ENCODE data around the gene SEMA3F. TPM values are rescaled to one million over a fixed set of nuclear protein-coding genes. Genes with fewer than 3 reads are reported as not detected.

The SEMA3F gene
- 95.6 and 106 TPM in 2 replicates for total RNA-seq

DNA sequence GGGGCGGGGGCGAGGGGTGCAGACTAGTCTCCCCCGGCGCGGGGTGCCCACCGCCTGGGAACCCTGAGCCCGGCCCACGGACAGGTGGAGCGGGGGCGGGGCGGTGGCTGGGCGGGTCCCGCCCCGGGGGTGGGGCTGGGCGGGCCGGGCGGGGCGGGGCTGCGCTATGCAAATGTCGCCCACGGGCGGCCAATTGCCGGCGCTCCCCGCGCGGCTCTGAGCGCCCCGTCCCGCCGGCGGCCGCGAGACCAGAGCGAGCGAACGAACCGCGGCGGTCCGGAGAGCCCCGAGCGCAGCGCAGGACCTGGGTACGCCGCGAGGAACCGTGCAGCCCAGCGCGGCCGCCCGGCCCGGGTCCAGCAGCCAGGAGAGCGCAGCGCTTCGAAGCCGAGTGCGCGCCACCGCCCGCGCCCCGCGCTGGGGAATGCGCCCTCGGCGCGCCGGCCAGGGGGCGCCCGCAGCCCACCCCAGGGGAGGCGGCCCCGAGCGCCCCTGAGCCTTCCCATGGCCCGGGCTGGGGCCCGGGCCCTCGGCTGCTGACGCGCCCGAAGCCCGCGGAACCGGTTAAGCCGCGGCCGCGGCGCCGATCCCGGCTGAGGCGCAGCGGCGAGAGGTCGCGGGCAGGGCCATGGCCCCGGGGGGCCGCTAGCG lies at the start of gene SEMA3F:
TSS of gene SEMA3F (plus strand) at position 485 of the 651 bp plus-strand sequence. CDS start 4,299 bp downstream, outside the sequence.
- no peak for DNase-seq (ENCODE audit: extremely low read depth, low read depth, low spot score)

GRCh38 chr3:50111757-50112156 lies 43.4 kb upstream of the SEMA3F start:
- DNase-seq (ENCODE audit: extremely low read depth, low read depth, low spot score) = no peak

DNA sequence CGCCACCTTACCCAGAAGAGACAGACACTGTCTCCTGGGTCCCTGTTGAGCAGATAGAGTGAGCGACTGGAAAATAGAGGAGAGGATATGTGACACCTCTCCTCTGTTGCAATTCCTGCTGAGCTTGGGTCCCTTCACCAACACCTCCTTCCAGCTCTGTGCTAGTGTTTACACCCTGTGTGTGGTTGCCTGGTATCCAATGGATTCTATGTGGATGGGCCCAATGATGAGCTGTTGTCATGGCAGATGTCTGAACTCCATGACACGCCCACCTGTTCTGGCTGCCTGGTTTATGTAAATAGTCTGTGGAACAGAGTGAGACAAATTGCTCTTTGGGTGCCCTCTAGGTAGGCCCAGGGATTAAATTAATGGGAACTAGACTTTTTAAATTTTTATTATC lies 42.7 kb upstream of the SEMA3F start:
- DNase-seq (ENCODE audit: extremely low read depth, low read depth, low spot score) = no peak

- DNase-seq (ENCODE audit: extremely low read depth, low read depth, low spot score) = no peak
Measured at GRCh38 chr3:50117120-50117519, 38.0 kb upstream of the SEMA3F start.

DNA sequence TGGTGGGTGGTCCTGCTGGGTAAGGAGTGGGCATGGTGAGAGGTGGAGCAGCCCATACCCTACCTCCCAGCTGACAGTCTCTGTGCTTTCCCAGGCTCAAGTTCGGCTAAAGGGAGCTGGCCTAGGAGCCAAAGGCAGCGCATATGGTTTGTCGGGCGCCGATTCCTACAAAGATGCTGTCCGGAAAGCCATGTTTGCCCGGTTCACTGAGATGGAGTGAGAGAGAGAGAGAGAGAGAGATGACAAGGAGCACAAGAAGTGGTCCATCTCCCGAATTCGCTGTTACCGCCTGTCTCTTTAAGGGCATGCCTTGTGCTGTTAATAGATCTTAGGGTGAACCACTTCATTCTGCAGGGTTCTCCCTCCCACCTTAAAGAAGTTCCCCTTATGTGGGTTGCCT lies 36.9 kb upstream of the SEMA3F start:
- DNase-seq (ENCODE audit: extremely low read depth, low read depth, low spot score) = no peak

DNA sequence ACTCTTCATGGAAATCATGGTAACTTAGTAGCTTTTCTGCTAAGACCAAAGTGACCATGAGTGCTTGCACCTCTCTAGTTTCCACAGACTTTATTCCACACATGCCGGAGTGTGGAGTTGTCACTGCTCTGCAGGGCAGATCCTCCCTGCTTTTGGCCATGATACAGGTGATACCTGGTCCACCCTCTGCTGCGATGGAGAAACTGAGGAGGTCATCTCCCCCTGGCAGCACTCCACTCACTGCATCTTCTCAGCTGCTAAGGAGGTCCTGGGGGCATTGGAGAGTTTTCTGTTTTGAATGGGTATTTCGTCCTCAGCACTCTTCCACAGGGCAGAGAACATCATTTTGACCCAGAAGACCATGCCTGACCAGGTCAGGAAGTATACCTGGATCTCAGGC lies 35.3 kb upstream of the SEMA3F start:
- DNase-seq (ENCODE audit: extremely low read depth, low read depth, low spot score) = no peak

DNA sequence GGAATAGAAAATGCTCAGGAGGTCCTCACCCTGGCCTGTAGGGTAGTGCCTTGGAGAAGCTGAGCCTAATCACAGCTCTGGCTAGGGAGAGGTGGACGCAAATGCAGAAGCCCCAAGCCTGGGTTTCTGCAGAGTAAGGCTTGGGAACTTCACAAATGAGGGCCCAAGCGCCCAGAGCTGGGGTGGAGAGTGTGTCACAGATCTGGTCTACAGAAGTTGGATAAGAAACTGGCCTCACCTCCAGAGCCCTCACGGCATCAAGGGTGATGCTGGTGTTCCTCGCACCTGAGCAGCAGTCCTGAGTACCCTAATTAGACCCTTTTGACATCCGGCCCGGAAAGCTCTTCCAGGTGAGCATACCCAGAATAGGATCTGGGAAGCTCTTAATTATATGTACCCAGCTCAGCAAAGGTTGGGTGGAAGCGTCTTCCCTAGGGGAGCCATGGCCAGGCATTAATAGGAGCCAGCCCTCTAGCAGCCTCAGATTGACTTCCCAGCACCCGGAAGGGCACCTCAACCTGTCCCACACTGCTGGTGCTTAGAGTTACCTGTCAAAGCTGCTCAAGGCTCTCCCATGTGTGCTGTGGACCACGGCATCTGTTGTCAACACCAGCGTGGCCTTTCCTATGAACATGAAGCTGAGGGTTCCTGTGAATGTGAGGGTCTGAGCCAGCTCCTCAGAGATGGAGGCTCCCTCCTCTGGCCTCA lies 34.6 kb upstream of the SEMA3F start:
- no peak for DNase-seq (ENCODE audit: extremely low read depth, low read depth, low spot score)

- DNase-seq (ENCODE audit: extremely low read depth, low read depth, low spot score) = peak; percentile 47
Measured at GRCh38 chr3:50121072-50122032, 33.8 kb upstream of the SEMA3F start.

DNA sequence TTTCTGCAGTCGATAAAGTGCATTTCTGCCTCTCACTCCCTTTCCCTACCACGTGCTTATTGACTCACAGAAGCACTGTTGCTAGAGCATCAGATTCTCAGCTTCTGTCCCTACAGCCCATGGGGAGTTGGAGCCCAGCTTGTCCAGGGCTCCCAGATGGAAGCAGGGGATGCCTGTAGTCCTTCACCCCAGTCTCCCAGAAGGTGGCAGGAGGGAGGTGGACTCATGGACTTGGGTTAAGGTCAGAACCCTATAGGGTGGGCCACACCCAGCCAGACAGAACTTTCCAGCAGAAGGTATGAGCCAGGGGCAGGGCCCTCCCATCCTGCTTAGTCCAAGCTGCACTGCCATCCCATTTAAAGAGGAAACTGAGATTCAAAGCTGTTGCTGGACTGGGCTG lies 33.1 kb upstream of the SEMA3F start:
- no peak for DNase-seq (ENCODE audit: extremely low read depth, low read depth, low spot score)

DNA sequence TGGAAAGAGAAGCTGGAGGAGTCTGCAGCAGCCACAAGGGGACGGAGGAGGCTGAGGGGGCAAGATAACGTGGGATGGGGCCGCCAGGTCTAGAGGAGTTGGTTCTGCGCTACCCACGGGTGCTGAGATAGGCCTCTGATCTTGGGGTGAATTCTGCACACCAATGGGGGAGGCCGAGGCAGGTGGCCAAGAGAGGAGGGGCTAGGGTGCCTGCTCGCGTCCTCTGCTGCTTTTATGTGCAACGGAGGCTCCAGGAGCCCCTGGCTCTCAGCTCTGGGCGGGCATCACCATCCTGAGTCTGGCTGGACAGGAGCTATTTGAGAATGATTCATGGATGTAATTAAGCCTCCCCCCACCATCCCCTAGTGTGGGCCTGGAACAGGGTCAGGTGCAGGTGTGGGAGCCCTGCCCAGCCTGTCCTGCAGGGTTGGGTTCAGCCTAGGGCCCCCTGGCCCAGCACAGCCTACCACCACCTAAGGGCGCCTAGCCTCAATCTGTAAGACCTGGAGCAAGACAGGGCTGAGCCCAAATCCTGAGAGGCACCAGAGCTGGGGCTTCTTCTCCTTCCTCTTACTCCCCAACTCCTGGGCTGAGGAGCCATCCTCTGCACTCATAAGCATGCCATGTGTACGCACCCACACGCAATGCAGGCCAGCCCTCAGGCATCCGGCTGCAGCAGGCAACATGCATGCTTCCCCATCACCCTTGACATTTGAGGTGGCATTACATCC lies 32.3 kb upstream of the SEMA3F start:
- no peak for DNase-seq (ENCODE audit: extremely low read depth, low read depth, low spot score)

DNA sequence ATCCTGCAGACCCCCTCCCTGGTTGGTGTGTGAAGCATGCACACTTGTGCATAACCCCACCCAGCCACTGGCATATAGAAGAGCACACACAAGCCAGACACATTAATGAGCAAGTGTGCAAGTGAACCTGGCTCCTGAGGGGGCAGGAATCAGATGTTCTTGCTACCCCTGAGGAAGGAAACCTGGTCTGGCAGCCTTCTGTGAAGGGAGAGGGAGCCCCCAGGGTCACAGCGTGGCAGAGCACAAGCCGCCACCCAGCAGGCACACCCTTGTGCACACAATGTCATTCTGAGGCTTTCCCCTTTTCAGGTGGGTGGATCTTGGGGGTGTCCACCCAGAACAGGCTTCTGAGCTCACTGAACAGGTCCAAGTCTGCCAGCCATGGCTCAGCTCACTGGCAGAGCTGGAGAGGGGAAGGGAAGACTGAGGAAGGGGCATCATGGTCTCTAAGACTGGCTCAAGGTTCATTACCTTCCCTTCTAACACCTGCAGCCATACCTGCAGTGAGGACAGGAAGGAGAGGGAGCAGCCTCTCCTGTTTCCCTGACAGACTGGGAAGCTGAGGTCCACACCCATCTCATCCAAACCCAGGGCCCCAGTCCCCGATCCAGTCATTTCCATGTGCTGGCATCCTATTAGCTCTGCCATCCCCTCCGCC lies 31.6 kb upstream of the SEMA3F start:
- no peak for DNase-seq (ENCODE audit: extremely low read depth, low read depth, low spot score)

DNA sequence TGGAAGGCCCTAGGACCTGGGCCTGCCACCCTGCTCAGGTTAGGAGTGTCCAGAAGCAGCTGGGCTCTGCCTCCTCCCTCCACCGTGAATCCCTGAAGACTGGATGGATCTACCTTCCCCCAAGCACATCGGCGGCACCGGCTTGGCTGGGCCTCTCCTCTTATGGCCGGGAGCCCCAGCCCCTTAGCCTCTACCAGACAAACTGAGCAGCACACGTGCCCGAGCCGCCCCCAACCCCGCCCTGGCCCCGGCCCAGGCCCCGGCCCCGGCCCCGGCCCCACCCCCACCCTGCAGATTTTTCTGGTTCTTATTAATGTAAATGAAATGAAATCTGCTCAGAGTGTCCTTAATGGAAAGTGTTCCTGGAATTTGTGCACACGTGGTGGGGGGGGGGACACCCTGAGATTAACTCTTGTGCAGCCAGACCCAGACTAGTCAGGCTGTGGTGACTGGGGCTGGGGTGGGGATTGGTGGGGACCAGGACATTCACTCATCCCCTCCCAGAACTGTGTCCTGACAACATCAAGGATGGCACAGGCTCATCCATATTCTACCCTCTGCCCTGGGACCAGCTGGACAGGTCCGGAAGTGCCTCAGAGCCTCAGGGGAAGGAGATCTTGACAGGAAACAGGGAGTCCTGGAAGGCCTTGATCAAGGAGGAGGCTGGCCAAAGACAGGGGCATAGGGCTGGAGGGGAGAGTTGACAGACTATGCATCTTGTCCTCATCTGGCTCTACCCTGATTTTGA lies 30.9 kb upstream of the SEMA3F start:
- no peak for DNase-seq (ENCODE audit: extremely low read depth, low read depth, low spot score)

DNA sequence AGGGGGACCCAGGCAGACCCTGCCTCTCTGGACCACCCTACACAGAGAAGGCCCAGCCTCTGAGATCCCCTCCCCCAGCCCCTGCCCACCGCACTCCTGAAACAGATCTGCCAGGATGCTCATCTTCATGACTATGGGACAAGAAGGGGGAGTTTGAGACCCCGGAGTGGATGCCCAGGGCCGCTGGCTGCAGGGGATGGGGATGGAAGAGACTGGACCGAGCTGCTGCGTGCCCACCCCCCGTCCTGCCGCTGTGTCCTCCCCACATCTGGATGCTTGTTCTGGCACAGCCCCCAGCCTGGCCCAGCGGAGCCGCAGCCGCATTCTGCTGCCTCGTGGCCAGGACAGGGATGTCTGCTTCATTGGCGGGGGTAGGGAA lies 30.3 kb upstream of the SEMA3F start:
- no peak for DNase-seq (ENCODE audit: extremely low read depth, low read depth, low spot score)

DNA sequence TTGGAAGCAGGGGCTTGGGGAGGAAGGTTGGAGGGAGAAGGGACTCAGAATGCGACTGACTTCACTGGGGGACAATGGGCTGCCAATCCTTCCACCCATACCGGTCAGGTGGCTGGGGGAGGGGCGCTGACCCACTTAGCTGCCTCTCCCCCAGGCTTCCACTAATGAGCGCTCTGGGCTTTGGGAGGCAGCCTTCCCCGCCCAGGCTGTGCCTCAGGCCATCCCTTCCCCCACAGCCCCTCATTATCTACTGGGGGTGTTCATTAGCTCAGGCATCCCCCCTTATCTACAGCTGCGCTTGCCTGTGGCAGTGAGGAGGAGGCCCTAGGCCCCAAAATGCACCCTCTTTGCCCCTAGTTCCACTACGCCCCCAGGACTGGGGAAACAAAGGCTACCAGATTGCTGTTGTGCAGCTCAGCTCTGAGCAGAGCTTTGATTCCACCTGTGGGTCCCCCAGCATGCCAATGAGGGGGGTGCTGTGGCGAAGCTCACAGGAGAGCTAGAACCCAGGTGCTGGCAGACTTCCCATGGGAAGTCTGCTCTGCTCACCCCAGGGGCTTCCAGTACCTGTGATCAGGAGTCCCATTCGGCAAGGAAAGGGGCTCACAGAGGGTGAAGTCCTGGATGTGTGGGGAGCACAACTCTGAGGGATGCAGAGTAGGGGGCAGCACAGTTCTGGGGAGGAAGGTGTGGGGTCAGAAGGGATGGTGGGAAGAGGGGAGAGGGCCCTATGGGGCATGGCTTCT lies 29.4 kb upstream of the SEMA3F start:
- no peak for DNase-seq (ENCODE audit: extremely low read depth, low read depth, low spot score)

DNA sequence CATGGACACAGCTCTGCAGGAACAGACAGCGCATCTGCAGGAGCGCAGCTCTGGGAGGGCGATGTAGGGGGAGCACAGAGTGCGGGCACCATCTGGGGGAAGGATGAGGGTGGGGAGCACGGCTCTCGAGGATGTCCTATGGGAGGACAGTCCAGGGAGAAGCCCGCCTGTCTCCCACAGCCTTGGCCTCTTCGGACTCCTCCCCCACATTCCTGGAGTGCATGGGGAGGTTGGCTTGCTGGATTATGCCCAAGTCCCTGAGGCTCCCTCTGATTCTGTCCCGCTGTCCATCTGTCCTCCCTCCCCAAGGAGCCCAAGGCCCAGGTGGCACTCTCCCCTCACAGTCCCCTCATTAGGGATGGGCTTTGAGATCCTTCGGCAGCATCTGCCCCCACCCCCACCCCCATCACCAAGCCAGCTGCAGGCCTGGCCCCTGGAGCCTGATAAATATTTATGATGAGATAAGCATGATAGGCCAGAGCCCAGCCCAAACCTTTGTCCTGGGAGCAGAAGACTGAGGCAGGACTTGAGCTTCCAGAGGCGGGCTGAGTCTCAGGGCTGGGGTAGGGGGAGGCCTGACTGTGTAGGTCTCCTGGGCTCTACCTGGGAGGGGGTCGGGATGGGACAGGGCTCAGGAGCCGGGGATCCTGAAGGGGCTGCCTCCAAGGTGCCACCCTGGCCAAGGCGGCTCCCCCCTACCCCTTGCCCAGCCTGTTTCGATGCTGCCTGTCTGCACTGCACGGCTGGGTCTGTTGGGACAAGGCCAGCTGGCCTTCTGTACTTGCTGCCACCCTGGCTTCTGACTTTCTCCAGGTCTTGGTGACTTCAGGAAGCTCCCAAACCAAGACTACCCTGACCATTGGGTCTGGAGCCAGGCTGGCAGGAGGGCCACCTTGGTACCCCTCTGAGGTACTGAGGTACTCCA lies 28.6 kb upstream of the SEMA3F start:
- no peak for DNase-seq (ENCODE audit: extremely low read depth, low read depth, low spot score)

DNA sequence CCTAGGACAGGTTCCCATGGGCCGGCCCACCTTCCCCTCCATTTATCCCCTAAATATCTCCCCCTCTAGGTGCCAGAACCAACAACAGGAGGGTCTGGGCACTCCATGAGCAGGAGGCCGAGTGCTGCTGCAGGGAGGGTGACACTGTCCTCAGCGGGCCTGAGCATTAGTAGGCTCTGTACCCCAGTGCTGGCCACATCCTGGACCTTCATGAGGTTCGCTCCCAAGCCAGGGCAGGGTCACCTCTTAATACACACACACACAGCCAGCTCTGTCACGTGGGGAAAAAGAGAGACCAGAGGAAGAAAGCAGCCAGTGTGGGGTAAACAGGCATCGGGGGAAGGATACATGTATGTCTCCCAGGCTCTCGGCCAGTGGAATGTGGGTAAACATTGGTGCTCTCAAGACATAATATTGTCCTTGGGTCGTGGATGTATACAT lies 27.9 kb upstream of the SEMA3F start:
- DNase-seq (ENCODE audit: extremely low read depth, low read depth, low spot score) = no peak

- DNase-seq (ENCODE audit: extremely low read depth, low read depth, low spot score) = no peak
Measured at GRCh38 chr3:50128001-50128400, 27.1 kb upstream of the SEMA3F start.

- DNase-seq (ENCODE audit: extremely low read depth, low read depth, low spot score) = no peak
Measured at GRCh38 chr3:50130436-50130835, 24.7 kb upstream of the SEMA3F start.
